Raji (cell line): Measurements from ENCODE around the gene ARMC8.

Experiments used
- POLR2A ChIP-seq: IDR thresholded peaks from 2 replicates; pipeline ENCODE4 v1.6.1; 2011; ENCODE audit warnings: low read depth, low read length, control low read depth; ENCODE audit not compliant: insufficient read depth

Gene ARMC8

GRCh38 chr3:138260611-138261010 lies 73.5 kb downstream of the ARMC8 start:
- no peak for TF ChIP-seq POLR2A

- no peak for TF ChIP-seq POLR2A
Measured at GRCh38 chr3:138263104-138263503, 76.0 kb downstream of the ARMC8 start.

- TF ChIP-seq POLR2A: no peak
Measured at GRCh38 chr3:138265745-138266144, 78.6 kb downstream of the ARMC8 start.

GRCh38 chr3:138267083-138267482 lies 80.0 kb downstream of the ARMC8 start:
- TF ChIP-seq POLR2A: no peak

- no peak for TF ChIP-seq POLR2A
Measured at GRCh38 chr3:138270245-138270644, 83.1 kb downstream of the ARMC8 start.

- TF ChIP-seq POLR2A: no peak
Measured at GRCh38 chr3:138271189-138271794, 84.2 kb downstream of the ARMC8 start.

- no peak for TF ChIP-seq POLR2A
Measured at GRCh38 chr3:138281561-138281960, 94.5 kb downstream of the ARMC8 start.

GRCh38 chr3:138282836-138283235 lies 95.7 kb downstream of the ARMC8 start:
- TF ChIP-seq POLR2A: no peak

- no peak for TF ChIP-seq POLR2A
Measured at GRCh38 chr3:138284079-138284478, 97.0 kb downstream of the ARMC8 start.

- no peak for TF ChIP-seq POLR2A
Measured at GRCh38 chr3:138284957-138285477, 97.9 kb downstream of the ARMC8 start.

GRCh38 chr3:138289260-138289659 lies 102.2 kb downstream of the ARMC8 start:
- no peak for TF ChIP-seq POLR2A

- TF ChIP-seq POLR2A: no peak
Measured at GRCh38 chr3:138289701-138290100, 102.6 kb downstream of the ARMC8 start.

- TF ChIP-seq POLR2A: no peak
Measured at GRCh38 chr3:138296639-138297038, 109.5 kb downstream of the ARMC8 start.

GRCh38 chr3:138297059-138297607 lies 110.0 kb downstream of the ARMC8 start:
- no peak for TF ChIP-seq POLR2A

GRCh38 chr3:138297876-138298275 lies 110.8 kb downstream of the ARMC8 start:
- TF ChIP-seq POLR2A: no peak

- TF ChIP-seq POLR2A: no peak
Measured at GRCh38 chr3:138300647-138301046, 113.5 kb downstream of the ARMC8 start.

- no peak for TF ChIP-seq POLR2A
Measured at GRCh38 chr3:138303474-138303873, 116.4 kb downstream of the ARMC8 start.

GRCh38 chr3:138307899-138308298 lies 120.8 kb downstream of the ARMC8 start:
- no peak for TF ChIP-seq POLR2A

GRCh38 chr3:138308783-138309182 lies 121.7 kb downstream of the ARMC8 start:
- no peak for TF ChIP-seq POLR2A
